Kidney epithelial cell (primary cell): ENCODE data around the gene NAA35. TPM values are rescaled to one million over a fixed set of nuclear protein-coding genes. Genes with fewer than 3 reads are reported as not detected.

Source experiments
- DNase-seq: peaks from one replicate; pipeline ENCODE4 v3.0.0-alpha.2; 2010; ENCODE audit warnings: low read depth
- H3K27me3 ChIP-seq: 2 replicates; pipeline ENCODE4 v1.6.0; 2011; ENCODE audit warnings: low read length; ENCODE audit not compliant: control insufficient read depth, insufficient read depth
- H3K36me3 ChIP-seq: 2 replicates; pipeline ENCODE4 v1.5.1; 2011; ENCODE audit warnings: low read length; ENCODE audit not compliant: control insufficient read depth, insufficient read depth
- H3K4me3 ChIP-seq: 2 replicates; pipeline ENCODE4 v1.5.1; 2011; ENCODE audit warnings: low read depth, mild to moderate bottlenecking, control low read depth, low read length
- CTCF ChIP-seq: IDR thresholded peaks from 2 replicates; pipeline ENCODE4 v1.5.1; 2011; ENCODE audit warnings: mild to moderate bottlenecking, moderate library complexity, low read length, control low read depth, inconsistent platforms; ENCODE audit not compliant: insufficient read depth, poor library complexity, severe bottlenecking
- total RNA-seq: library from RNA; depleted of rRNA; stranded (reverse); fragments of >200 nt; gene quantifications from 2 replicates; pipeline ENCODE4 v1.2.3, GENCODE V29; 2015

The NAA35 gene
- total RNA-seq, 1 donor from 2014 or later = 30.3 TPM

DNA sequence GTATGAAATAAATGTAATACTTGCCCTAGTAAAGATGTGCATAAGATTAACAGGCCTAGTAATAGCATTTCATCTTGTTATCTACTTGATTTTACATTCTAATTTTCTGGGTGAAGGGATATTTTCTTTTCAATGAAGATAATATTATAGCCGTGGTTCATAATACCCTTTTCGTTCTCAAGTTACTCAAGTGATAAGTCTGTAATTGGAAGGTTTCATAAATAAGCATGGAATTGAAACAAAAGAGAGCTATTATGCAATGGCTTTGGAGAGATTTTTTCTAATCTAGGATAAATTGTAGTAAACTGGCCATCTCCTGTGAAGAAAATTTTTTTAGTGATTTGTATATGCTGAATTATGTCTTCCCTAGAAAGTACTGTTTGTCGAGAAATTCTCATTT is 19.0 kb downstream of the NAA35 start:
- DNase-seq = no peak
- H3K27me3 ChIP-seq = no peaks in the 10 kb centered on the region
- peaks cover 1% of the 10 kb centered on the region for H3K36me3 ChIP-seq
- H3K4me3 ChIP-seq = no peak overlapping the region
- no peak for TF ChIP-seq CTCF

DNA sequence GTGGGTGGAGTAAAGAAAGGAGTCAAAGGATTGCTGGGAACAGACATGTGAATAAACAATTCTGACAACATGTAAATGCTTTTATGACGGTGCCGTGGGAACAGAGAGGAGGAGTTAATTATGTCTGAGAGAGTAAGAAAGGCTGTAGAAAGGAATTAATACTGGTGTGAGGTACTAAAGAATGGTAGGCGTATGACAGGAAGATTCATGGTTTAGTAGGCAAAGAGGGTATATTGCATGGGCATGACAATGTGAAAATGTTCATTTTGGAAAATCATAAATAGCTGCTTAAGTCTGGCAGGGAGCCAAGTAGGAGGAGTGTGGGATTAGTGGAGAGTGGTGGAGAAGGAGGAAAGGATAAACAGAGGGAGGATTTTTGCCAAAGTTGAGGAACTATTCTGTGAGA is 19.7 kb downstream of the NAA35 start:
- H3K36me3 ChIP-seq = peaks cover 1% of the 10 kb centered on the region
- TF ChIP-seq CTCF = no peak
- H3K27me3 ChIP-seq = no peaks in the 10 kb centered on the region
- no peak overlapping the region for H3K4me3 ChIP-seq
- no peak for DNase-seq

DNA sequence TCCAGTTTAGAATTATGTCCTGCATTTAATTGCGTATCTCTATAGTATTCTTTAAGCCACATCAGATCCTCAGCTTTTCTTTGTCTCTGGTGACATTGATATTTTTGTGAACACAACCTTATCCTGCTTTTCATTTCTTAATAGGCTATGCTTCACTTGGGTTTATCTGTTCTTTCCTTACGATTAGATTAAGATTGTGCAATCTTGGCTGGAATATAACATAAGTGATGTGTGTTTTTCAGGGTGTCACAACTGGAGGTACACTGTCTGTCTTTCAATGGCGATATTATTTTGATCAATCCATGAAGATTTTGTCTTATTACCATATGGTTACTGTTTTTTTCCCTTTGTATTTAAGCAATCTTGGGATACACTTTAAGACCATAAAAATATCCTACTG is 23.6 kb downstream of the NAA35 start:
- no peak for DNase-seq

GRCh38 chr9:85964949-85965348 is 24.0 kb downstream of the NAA35 start:
- no peak for TF ChIP-seq CTCF
- DNase-seq = no peak
- no peaks in the 10 kb centered on the region for H3K27me3 ChIP-seq
- no peak overlapping the region for H3K4me3 ChIP-seq
- H3K36me3 ChIP-seq = no peaks in the 10 kb centered on the region

More for the DNA sequence above, 23.6 kb downstream of the NAA35 start:
- H3K4me3 ChIP-seq = no peak overlapping the region
- no peaks in the 10 kb centered on the region for H3K36me3 ChIP-seq
- H3K27me3 ChIP-seq = no peaks in the 10 kb centered on the region
- no peak for TF ChIP-seq CTCF

- Histone ChIP-seq H3K27me3 (no peaks in the 10 kb centered on the region), H3K4me3 (no peak overlapping the region), H3K36me3 (no peaks in the 10 kb centered on the region)
- no peak for DNase-seq
- no peak for TF ChIP-seq CTCF
Observed at GRCh38 chr9:85969727-85970126, 28.8 kb downstream of the NAA35 start.

GRCh38 chr9:85971731-85972130 is 30.8 kb downstream of the NAA35 start:
- DNase-seq = no peak
- Histone ChIP-seq H3K4me3 (no peak overlapping the region), H3K36me3 (no peaks in the 10 kb centered on the region), H3K27me3 (no peaks in the 10 kb centered on the region)
- no peak for TF ChIP-seq CTCF
